Measurements from ENCODE around the gene DIDO1. TPM values are rescaled to one million over a fixed set of nuclear protein-coding genes. Genes with fewer than 3 reads are reported as not detected.

DIDO1 gene
- total and polyA plus RNA-seq, 2 of the 4 experiments (the other 2 are of a cell fraction) = 21.8 to 28.1 TPM

- peak within 1 kb of the TSS; percentile 20 for H4K5ac ChIP-seq (ENCODE audit: low read depth, low read length)
- H2BK5ac ChIP-seq (ENCODE audit: low read depth, low read length, poor library complexity, severe bottlenecking) = peak within 1 kb of the TSS; percentile 32
- H4K20me1 ChIP-seq (ENCODE audit: insufficient read depth, low read length) = peaks cover 16% of the 10 kb centered on the region
- peak within 1 kb of the TSS; percentile 9 to 97; a peak in 3 of 4 replicates for H4K8ac ChIP-seq (ENCODE audit: low read depth in 2 of 2, low read length in 2 of 2)
- no peaks in the 10 kb centered on the region for H3K9me3 ChIP-seq (ENCODE audit: control insufficient read depth, insufficient read depth, low read length)
- 25% methylated on average over 30 of the region's 70 CpGs; no CpG with 5 or more reads in 1 of the 2 experiments for WGBS, 2 experiments (ENCODE audit: extremely low coverage in 2 of 2, insufficient read length in 1 of 2)
- no peak within 1 kb of the TSS for H2BK120ac ChIP-seq (ENCODE audit: low read depth, low read length)
- peaks cover 8% of the 10 kb centered on the region; the same call in 1 of the 2 replicates for H3K36me3 ChIP-seq (ENCODE audit: control insufficient read depth, insufficient read depth, low read length)
- H2AFZ ChIP-seq (replicated peaks; ENCODE audit: low read length, poor library complexity) = peak within 1 kb of the TSS; percentile 98
- intact Hi-C loops (cut with micrococcal nuclease) = loop anchor here (5.0 kb wide), 1 partner anchor 55 kb away; no protein-coding TSS in a partner anchor
- H3K27ac ChIP-seq (ENCODE audit: insufficient read depth, low read length) = peak within 1 kb of the TSS; percentile 87
- H3K79me1 ChIP-seq (ENCODE audit: low read depth in 1 of 2, low read length in 2 of 2) = peaks cover 14 to 33% of the 10 kb centered on the region in 2 experiments
- POLR2A ChIA-PET (ENCODE audit: unreplicated experiment) = interaction anchor here (0.6 kb wide), 1 partner anchor 13 kb away, joined by 4 read pairs; no protein-coding TSS in a partner anchor
- no peak within 1 kb of the TSS for H3K18ac ChIP-seq (ENCODE audit: low read depth, low read length)
- H3K23ac ChIP-seq (ENCODE audit: low read depth, low read length) = peak within 1 kb of the TSS; percentile 93; the same call in 1 of the 2 replicates
- H3K27me3 ChIP-seq (ENCODE audit: control insufficient read depth, insufficient read depth, low read length) = no peaks in the 10 kb centered on the region; the same call in 1 of the 2 replicates
- in situ Hi-C loops (cut with MboI; ENCODE audit: low sequenced_read_pairs) = no loop called here
- peak within 1 kb of the TSS; percentile 14; the same call in 1 of the 2 replicates for H4K91ac ChIP-seq (ENCODE audit: insufficient read depth, low read depth, low read length)
- TF ChIP-seq, protein P1, sequence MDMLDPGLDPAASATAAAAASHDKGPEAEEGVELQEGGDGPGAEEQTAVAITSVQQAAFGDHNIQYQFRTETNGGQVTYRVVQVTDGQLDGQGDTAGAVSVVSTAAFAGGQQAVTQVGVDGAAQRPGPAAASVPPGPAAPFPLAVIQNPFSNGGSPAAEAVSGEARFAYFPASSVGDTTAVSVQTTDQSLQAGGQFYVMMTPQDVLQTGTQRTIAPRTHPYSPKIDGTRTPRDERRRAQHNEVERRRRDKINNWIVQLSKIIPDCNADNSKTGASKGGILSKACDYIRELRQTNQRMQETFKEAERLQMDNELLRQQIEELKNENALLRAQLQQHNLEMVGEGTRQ (IDR thresholded peaks at IDR 0.05; ENCODE audit: low read depth, low read length) = 0 out of 2 replicates have a peak, but pooled peaks have one; percentile 11
- no peak for TF ChIP-seq CHD1 (IDR thresholded peaks at IDR 0.05; ENCODE audit: low read depth, low read length)
- TF ChIP-seq NFE2L2 (IDR thresholded peaks at IDR 0.05; ENCODE audit: low read depth, low read length) = no peak
- peak; percentile 92 for TF ChIP-seq BHLHE40 (IDR thresholded peaks at IDR 0.05; ENCODE audit: low read depth, low read length)
- peak; percentile 46; the same call in 1 of the 2 replicates for TF ChIP-seq MAZ (IDR thresholded peaks at IDR 0.05; ENCODE audit: borderline replicate concordance, low read depth, low read length)
- TF ChIP-seq CEBPB (IDR thresholded peaks at IDR 0.05; ENCODE audit: low read depth, low read length) = no peak
- dilution Hi-C loops (cut with HindIII; ENCODE audit: low sequenced_read_pairs, unreplicated experiment) = no loop called here
- CTCF ChIA-PET = interaction anchor here (1.0 kb wide), 1 partner anchor 55 kb away, joined by 3 read pairs; no protein-coding TSS in a partner anchor
- H3K4me3 ChIP-seq (ENCODE audit: insufficient read depth, low read depth, low read length) = peak within 1 kb of the TSS; percentile 100
- H2AK5ac ChIP-seq (ENCODE audit: low read depth, low read length) = peak within 1 kb of the TSS; percentile 84; the same call in 1 of the 2 replicates
- H3K14ac ChIP-seq (replicated peaks; ENCODE audit: low read depth, low read length) = peak within 1 kb of the TSS; percentile 88
- ATAC-seq (ENCODE audit: low read depth) (peak; percentile 94), DNase-seq (peak; percentile 76)
- peak within 1 kb of the TSS; percentile 98 for H3K9ac ChIP-seq (ENCODE audit: low read depth, low read length)
- H3K9me1 ChIP-seq (ENCODE audit: insufficient read depth, low read length) = peaks cover 2% of the 10 kb centered on the region; the same call in 1 of the 2 replicates
- peak within 1 kb of the TSS; percentile 91 for H3K4ac ChIP-seq (ENCODE audit: low read depth, low read length)
- 0 out of 2 replicates have a peak, but pooled peaks cover 3% of the 10 kb centered on the region for H3K4me1 ChIP-seq (ENCODE audit: control insufficient read depth, insufficient read depth, low read length)
- no peak within 1 kb of the TSS for H2BK20ac ChIP-seq (ENCODE audit: low read depth, low read length)
- BruUV-seq (replicated peaks) = no TSS peak
- H2BK15ac ChIP-seq (ENCODE audit: low read depth, low read length) = no peak within 1 kb of the TSS; the same call in 2 of the 3 replicates
- H2AK9ac ChIP-seq (replicated peaks; ENCODE audit: low read depth, low read length, poor library complexity) = peak within 1 kb of the TSS; percentile 93
- peak within 1 kb of the TSS; percentile 99 for H3K4me2 ChIP-seq (ENCODE audit: low read depth, low read length)
- no peak within 1 kb of the TSS for H3K56ac ChIP-seq (ENCODE audit: extremely low read depth, insufficient read depth, low read length)
These were observed 64.5 kb downstream of the DIDO1 start, which contains the start of gene TCFL5 for GRCh38 chr20:62861726-62862336. Gene TCFL5 (minus strand): TSS chr20:62861822. CDS start chr20:62861670, 152 bp downstream.

Measured in IMR-90 (cell line).